Adrenal gland (tissue), 12 donors: ENCODE data around the gene SIT1. TPM values are rescaled to one million over a fixed set of nuclear protein-coding genes. Genes with fewer than 3 reads are reported as not detected.
A peak's percentile ranks its signal among the peaks of the same experiment; 100 is the strongest.

Experiments
- DNase-seq, 7 donors: peaks; one replicate each; pipeline ENCODE4 v3.0.0-alpha.2; 2019 to 2020
- H3K27ac ChIP-seq, 5 donors: fragments of 200-600 bp; sonication (generic) in 4 of 5; 1 replicate in 3 of 5; 2 replicates in 2 of 5; pipeline versions ENCODE4 v1.5.1 to v1.8.0; 2016 to 2020; ENCODE audit warnings: mild to moderate bottlenecking in 1 of 5
- H3K27me3 ChIP-seq: fragments of 200-600 bp; 2 replicates; pipeline ENCODE4 v1.8.0; 2021
- H3K36me3 ChIP-seq, 2 donors: fragments of 200-600 bp; replicated peaks in 1 of 2; 1 replicate in 1 of 2; 2 replicates in 1 of 2; pipeline versions ENCODE4 v1.5.1 to v1.8.0; 2018 to 2022
- H3K4me1 ChIP-seq, 2 donors: fragments of 200-600 bp; replicated peaks in 1 of 2; 1 replicate in 1 of 2; 2 replicates in 1 of 2; pipeline versions ENCODE4 v1.5.1 to v1.8.0; 2018 to 2021
- H3K4me3 ChIP-seq, 4 donors: fragments of 200-600 bp; sonication (generic) in 3 of 4; one replicate each; pipeline ENCODE4 v1.5.1; 2016 to 2018
- H3K9me3 ChIP-seq, 3 donors: fragments of 200-600 bp; sonication (generic) in 1 of 3; replicated peaks in 1 of 3; 1 replicate in 2 of 3; 2 replicates in 1 of 3; pipeline versions ENCODE4 v1.5.1 to v1.8.0; 2016 to 2021
- POLR2A ChIP-seq, 2 donors: fragments of 450-650 bp; IDR thresholded peaks; one replicate each; pipeline ENCODE4 v1.6.1; 2017; ENCODE audit warnings: antibody characterized with exemption in 2 of 2, mild to moderate bottlenecking in 2 of 2, moderate library complexity in 1 of 2
- WGBS, 4 donors: extraction: QIAGEN DNeasy Blood & Tissue Kit in 2 of 4; methylation state at CpG; one replicate each; pipeline versions ENCODE4 v1.1.5 to v1.1.7; 2013 to 2017; 5-methylcytosine and 5-hydroxymethylcytosine counted together
- intact Hi-C, 2 donors: fragments of 100-400 bp; cut with DNase I; formaldehyde crosslinking; loops; one replicate each; pipeline versions ENCODE4 v1.14.1 to v1.15.0; 2022 to 2023
- polyA plus RNA-seq, 3 donors: library from polyadenylated mRNA; stranded (reverse); fragments of 200-250 nt in 2 of 3; fragments of 350-450 nt in 1 of 3; fragmentation: Illumina TruSeq in 1 of 3; extraction: RNeasy Lipid Tissue Mini Kit (QIAGEN cat#74804) in 1 of 3; gene quantifications; one replicate each; pipeline ENCODE4 v1.2.3, GENCODE V29; 2013 to 2014
- total RNA-seq, 9 donors: library from RNA; depleted of rRNA in 4 of 9; stranded (reverse); fragments of >200 nt in 4 of 9; fragments of 120-200 nt in 1 of 9; fragmentation: NEBNext Ultra II Directional in 1 of 9; extraction: Animal tissue kit (Norgen Biotek cat#: 25700) in 1 of 9; gene quantifications; one replicate each; pipeline versions ENCODE4 v1.1.0 to v1.2.4, GENCODE V29; 2013 to 2023
- TF ChIP-seq, protein P1 (sequence below), 6 experiments: fragments of 450-650 bp in 4 of 6; fragments of 200-600 bp in 2 of 6; sonication (generic) in 1 of 6; IDR thresholded peaks; 1 replicate in 5 of 6; 2 replicates in 1 of 6; pipeline versions ENCODE4 v1.5.1 to v1.8.0; 2016 to 2021; ENCODE audit warnings: antibody characterized with exemption in 6 of 6, mild to moderate bottlenecking in 2 of 6, moderate library complexity in 1 of 6
- donor health status: healthy with polysubstance abuse.
- donor health status: Bipolar disorder and iron deficiency.
- donor health status: DM: yes; HTN: yes; CAD: no.
- donor health status: DM: no; HTN: no; CAD: no.
- donor health status: DM: no; HTN: no; CAD: no.
- donor health status: DM: yes; HTN: yes; CAD: no.

The SIT1 gene
- total and polyA plus RNA-seq, 12 donors = 0.06 to 2.1 (median 0.83) TPM; not detected in 2

- WGBS, 4 donors = 74 to 86% (median 75%) methylated on average over 6 to 7 of the region's 7 CpGs
- intact Hi-C loops = no loop called here
Observed at GRCh38 chr9:35618325-35618727, 32.4 kb downstream of the SIT1 start, which contains the start of gene CD72. CD72 (minus strand) TSS chr9:35618413; CDS start chr9:35618303, 110 bp downstream.

GRCh38 chr9:35617548-35617947 is 33.2 kb downstream of the SIT1 start:
- intact Hi-C loops = no loop called here
- no peak overlapping the region for H3K27ac ChIP-seq
- H3K4me3 ChIP-seq = peak overlapping the region in 1 of 4 donors; percentile 45
- H3K9me3 ChIP-seq = no peaks in the 10 kb centered on the region
- no peak for DNase-seq
- TF ChIP-seq POLR2A (IDR thresholded peaks at IDR 0.05) = no peak
- TF ChIP-seq, protein P1, sequence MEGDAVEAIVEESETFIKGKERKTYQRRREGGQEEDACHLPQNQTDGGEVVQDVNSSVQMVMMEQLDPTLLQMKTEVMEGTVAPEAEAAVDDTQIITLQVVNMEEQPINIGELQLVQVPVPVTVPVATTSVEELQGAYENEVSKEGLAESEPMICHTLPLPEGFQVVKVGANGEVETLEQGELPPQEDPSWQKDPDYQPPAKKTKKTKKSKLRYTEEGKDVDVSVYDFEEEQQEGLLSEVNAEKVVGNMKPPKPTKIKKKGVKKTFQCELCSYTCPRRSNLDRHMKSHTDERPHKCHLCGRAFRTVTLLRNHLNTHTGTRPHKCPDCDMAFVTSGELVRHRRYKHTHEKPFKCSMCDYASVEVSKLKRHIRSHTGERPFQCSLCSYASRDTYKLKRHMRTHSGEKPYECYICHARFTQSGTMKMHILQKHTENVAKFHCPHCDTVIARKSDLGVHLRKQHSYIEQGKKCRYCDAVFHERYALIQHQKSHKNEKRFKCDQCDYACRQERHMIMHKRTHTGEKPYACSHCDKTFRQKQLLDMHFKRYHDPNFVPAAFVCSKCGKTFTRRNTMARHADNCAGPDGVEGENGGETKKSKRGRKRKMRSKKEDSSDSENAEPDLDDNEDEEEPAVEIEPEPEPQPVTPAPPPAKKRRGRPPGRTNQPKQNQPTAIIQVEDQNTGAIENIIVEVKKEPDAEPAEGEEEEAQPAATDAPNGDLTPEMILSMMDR (IDR thresholded peaks at IDR 0.05) = no peak
- no peaks in the 10 kb centered on the region for H3K36me3 ChIP-seq
- WGBS, 4 donors = 69 to 76% (median 73%) methylated on average over 8 of the region's 8 CpGs
- peaks cover 0 to 7% of the 10 kb centered on the region in 2 donors for H3K4me1 ChIP-seq
- no peaks in the 10 kb centered on the region for H3K27me3 ChIP-seq

More at GRCh38 chr9:35618325-35618727, 32.4 kb downstream of the SIT1 start, which contains the start of gene CD72:
- H3K27ac ChIP-seq = peak within 1 kb of the TSS in 1 of 5 donors; percentile 10
- no peaks in the 10 kb centered on the region for H3K27me3 ChIP-seq
- no peaks in the 10 kb centered on the region for H3K9me3 ChIP-seq
- H3K4me1 ChIP-seq = peaks cover 0 to 7% of the 10 kb centered on the region in 2 donors
- TF ChIP-seq, protein P1 (IDR thresholded peaks at IDR 0.05) = no peak
- no peak for TF ChIP-seq POLR2A (IDR thresholded peaks at IDR 0.05)
- H3K36me3 ChIP-seq = no peaks in the 10 kb centered on the region
- H3K4me3 ChIP-seq = peak within 1 kb of the TSS in 2 of 4 donors; percentile 7 to 45
- DNase-seq = peak in 1 of 7 donors; percentile 23

GRCh38 chr9:35616681-35617459 is 33.9 kb downstream of the SIT1 start:
- intact Hi-C loops = no loop called here
- WGBS, 4 donors = 12 to 22% (median 15%) methylated on average over 27 to 51 of the region's 51 CpGs

More at GRCh38 chr9:35616681-35617459, 33.9 kb downstream of the SIT1 start:
- DNase-seq = peak; percentile 65 to 90 (median 81)
- H3K36me3 ChIP-seq = no peaks in the 10 kb centered on the region
- no peaks in the 10 kb centered on the region for H3K27me3 ChIP-seq
- peak overlapping the region in 2 of 4 donors; percentile 7 to 45 for H3K4me3 ChIP-seq
- H3K9me3 ChIP-seq = no peaks in the 10 kb centered on the region
- TF ChIP-seq POLR2A (IDR thresholded peaks at IDR 0.05) = no peak
- TF ChIP-seq, protein P1 (IDR thresholded peaks at IDR 0.05) = peak in 1 of 6 experiments; percentile 6
- no peak overlapping the region for H3K27ac ChIP-seq
- peaks cover 0 to 7% of the 10 kb centered on the region in 2 donors for H3K4me1 ChIP-seq
